Gastrocnemius medialis (tissue), 4 donors: Measurements from ENCODE around the gene ANTXR1.

Experiments used
- CTCF ChIP-seq, 5 experiments: fragments of 450-650 bp in 3 of 5; fragments of 200-600 bp in 2 of 5; sonication (generic) in 2 of 5; IDR thresholded peaks in 4 of 5; conservative IDR thresholded peaks in 1 of 5; 1 replicate in 4 of 5; 2 replicates in 1 of 5; pipeline ENCODE4 v1.5.1; 2016 to 2019; ENCODE audit warnings: antibody characterized with exemption in 5 of 5, mild to moderate bottlenecking in 3 of 5, moderate library complexity in 3 of 5
- POLR2A ChIP-seq, 2 donors: fragments of 450-650 bp; IDR thresholded peaks; one replicate each; pipeline ENCODE4 v1.6.1; 2017; ENCODE audit warnings: antibody characterized with exemption in 2 of 2, mild to moderate bottlenecking in 2 of 2, moderate library complexity in 2 of 2

GRCh38 chr2:69255760-69256159 is 242.8 kb downstream of the ANTXR1 start:
- TF ChIP-seq CTCF (IDR thresholded peaks at IDR 0.05 in 4 of 5, conservative IDR thresholded peaks at IDR 0.05 in 1 of 5) (no peak), POLR2A (IDR thresholded peaks at IDR 0.05) (no peak)
